ENCODE results near the gene WSCD2.

WSCD2 gene

GRCh38 chr12:108252523-108252922 is 123.4 kb downstream of the WSCD2 start:
- no peaks in the 10 kb centered on the region for H3K27me3 ChIP-seq (ENCODE audit: insufficient read depth, low read length, poor library complexity, severe bottlenecking)
- TF ChIP-seq CTCF (conservative IDR thresholded peaks at IDR 0.05; ENCODE audit: low read length) (no peak), EZH2phosphoT487 (IDR thresholded peaks at IDR 0.05; ENCODE audit: borderline replicate concordance) (no peak)
- no peaks in the 10 kb centered on the region for H3K9me3 ChIP-seq (ENCODE audit: insufficient read depth, low read depth, low read length)
- no peaks in the 10 kb centered on the region for H3K9me2 ChIP-seq (replicated peaks; ENCODE audit: low read depth, low read length)
- peaks cover 7% of the 10 kb centered on the region for H3K4me1 ChIP-seq (ENCODE audit: insufficient read depth, low read length, poor library complexity, severe bottlenecking)
- H3K79me2 ChIP-seq (ENCODE audit: insufficient read depth, low read length) = no peaks in the 10 kb centered on the region
- no peak overlapping the region for H2AFZ ChIP-seq (ENCODE audit: low read length)
- H3K9ac ChIP-seq (ENCODE audit: low read depth, low read length, poor library complexity, severe bottlenecking) = no peak overlapping the region
- no peaks in the 10 kb centered on the region for H4K20me1 ChIP-seq (ENCODE audit: insufficient read depth, low read length, poor library complexity, severe bottlenecking)
- no peak overlapping the region for H3K4me3 ChIP-seq (ENCODE audit: low read length, poor library complexity, severe bottlenecking)
- H3F3A ChIP-seq (ENCODE audit: low read depth) = no peaks in the 10 kb centered on the region
- H3K36me3 ChIP-seq (ENCODE audit: insufficient read depth, low read length) = no peaks in the 10 kb centered on the region
- no peak overlapping the region for H3K4me2 ChIP-seq (ENCODE audit: low read depth, low read length, poor library complexity, severe bottlenecking)

DNA sequence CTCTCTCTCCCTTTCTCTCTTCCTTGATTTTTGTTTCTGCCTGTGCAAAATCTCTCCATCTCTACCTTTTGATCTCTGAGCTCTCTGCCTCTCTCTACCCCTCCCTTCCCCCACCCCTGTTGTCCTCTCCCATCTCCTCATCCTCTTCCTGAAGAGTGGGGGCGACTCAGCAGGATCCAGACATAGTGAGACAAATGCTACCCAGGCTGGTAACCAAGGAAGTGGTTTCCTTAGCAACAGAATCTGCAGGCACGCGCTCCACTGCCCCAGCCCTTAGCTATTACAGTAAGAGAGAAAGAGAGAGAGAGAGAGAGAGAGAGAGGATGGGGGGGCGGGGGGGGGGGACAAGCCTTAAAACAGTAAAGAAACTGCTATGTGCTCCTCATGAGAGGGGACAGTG is 124.5 kb downstream of the WSCD2 start:
- Histone ChIP-seq H2AFZ (ENCODE audit: low read length) (no peak overlapping the region), H3K9ac (ENCODE audit: low read depth, low read length, poor library complexity, severe bottlenecking) (no peak overlapping the region), H3K9me3 (ENCODE audit: insufficient read depth, low read depth, low read length) (no peaks in the 10 kb centered on the region), H3K36me3 (ENCODE audit: insufficient read depth, low read length) (no peaks in the 10 kb centered on the region), H3K4me1 (ENCODE audit: insufficient read depth, low read length, poor library complexity, severe bottlenecking) (peaks cover 7% of the 10 kb centered on the region), H4K20me1 (ENCODE audit: insufficient read depth, low read length, poor library complexity, severe bottlenecking) (no peaks in the 10 kb centered on the region), H3K4me3 (ENCODE audit: low read length, poor library complexity, severe bottlenecking) (no peak overlapping the region), H3F3A (ENCODE audit: low read depth) (no peaks in the 10 kb centered on the region), H3K4me2 (ENCODE audit: low read depth, low read length, poor library complexity, severe bottlenecking) (no peak overlapping the region), H3K9me2 (replicated peaks; ENCODE audit: low read depth, low read length) (no peaks in the 10 kb centered on the region), H3K79me2 (ENCODE audit: insufficient read depth, low read length) (no peaks in the 10 kb centered on the region), H3K27me3 (ENCODE audit: insufficient read depth, low read length, poor library complexity, severe bottlenecking) (no peaks in the 10 kb centered on the region)
- TF ChIP-seq EZH2phosphoT487 (IDR thresholded peaks at IDR 0.05; ENCODE audit: borderline replicate concordance) (no peak), CTCF (conservative IDR thresholded peaks at IDR 0.05; ENCODE audit: low read length) (no peak)

- Histone ChIP-seq H3K4me1 (ENCODE audit: insufficient read depth, low read length, poor library complexity, severe bottlenecking) (peaks cover 7% of the 10 kb centered on the region), H3K36me3 (ENCODE audit: insufficient read depth, low read length) (no peaks in the 10 kb centered on the region), H3K4me2 (ENCODE audit: low read depth, low read length, poor library complexity, severe bottlenecking) (no peak overlapping the region), H3K4me3 (ENCODE audit: low read length, poor library complexity, severe bottlenecking) (no peak overlapping the region), H2AFZ (ENCODE audit: low read length) (no peak overlapping the region), H3K9me2 (replicated peaks; ENCODE audit: low read depth, low read length) (no peaks in the 10 kb centered on the region), H3K9ac (ENCODE audit: low read depth, low read length, poor library complexity, severe bottlenecking) (no peak overlapping the region), H3K9me3 (ENCODE audit: insufficient read depth, low read depth, low read length) (no peaks in the 10 kb centered on the region), H4K20me1 (ENCODE audit: insufficient read depth, low read length, poor library complexity, severe bottlenecking) (no peaks in the 10 kb centered on the region), H3K27me3 (ENCODE audit: insufficient read depth, low read length, poor library complexity, severe bottlenecking) (no peaks in the 10 kb centered on the region), H3F3A (ENCODE audit: low read depth) (no peaks in the 10 kb centered on the region), H3K79me2 (ENCODE audit: insufficient read depth, low read length) (no peaks in the 10 kb centered on the region)
- TF ChIP-seq CTCF (conservative IDR thresholded peaks at IDR 0.05; ENCODE audit: low read length) = no peak
- TF ChIP-seq EZH2phosphoT487 (IDR thresholded peaks at IDR 0.05; ENCODE audit: borderline replicate concordance) = no peak
These were observed 124.9 kb downstream of the WSCD2 start for GRCh38 chr12:108254030-108254429.

All from Loucy (cell line).